GM18909 (cell line): ENCODE measurements around the gene IGSF23.
"Not testable (repeated sequence)": the region's sequence is repeated elsewhere in the genome, so short reads cannot be mapped to it uniquely, and the experiment has no call there.

Experiments used
- ATAC-seq: cut with Tn5 transposase; IDR thresholded peaks from one replicate; pipeline ENCODE4 v1.9.1; 2021; ENCODE audit warnings: mild to moderate bottlenecking; ENCODE audit not compliant: unreplicated experiment, poor library complexity

The IGSF23 gene

DNA sequence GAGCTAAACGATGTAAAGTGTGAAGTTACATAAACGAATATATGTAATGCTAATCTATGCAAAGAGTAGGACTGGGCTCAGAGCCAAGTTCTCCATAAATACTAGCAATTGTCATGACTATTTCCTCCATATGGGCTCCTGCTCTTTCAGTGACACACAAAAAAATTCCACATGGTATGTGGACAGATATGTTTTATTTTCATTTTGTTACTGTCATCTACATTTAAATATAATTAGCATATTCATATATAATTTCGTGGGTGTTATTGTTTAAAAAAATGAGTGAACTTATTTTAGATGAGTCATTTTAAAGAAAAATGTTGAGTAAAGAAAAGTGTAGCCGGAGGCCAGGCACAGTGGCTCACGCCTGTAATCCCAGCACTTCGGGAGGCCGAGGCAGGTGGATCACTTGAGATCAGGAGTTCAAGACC, 5.0 kb upstream of the IGSF23 start:
- no peak for ATAC-seq

DNA sequence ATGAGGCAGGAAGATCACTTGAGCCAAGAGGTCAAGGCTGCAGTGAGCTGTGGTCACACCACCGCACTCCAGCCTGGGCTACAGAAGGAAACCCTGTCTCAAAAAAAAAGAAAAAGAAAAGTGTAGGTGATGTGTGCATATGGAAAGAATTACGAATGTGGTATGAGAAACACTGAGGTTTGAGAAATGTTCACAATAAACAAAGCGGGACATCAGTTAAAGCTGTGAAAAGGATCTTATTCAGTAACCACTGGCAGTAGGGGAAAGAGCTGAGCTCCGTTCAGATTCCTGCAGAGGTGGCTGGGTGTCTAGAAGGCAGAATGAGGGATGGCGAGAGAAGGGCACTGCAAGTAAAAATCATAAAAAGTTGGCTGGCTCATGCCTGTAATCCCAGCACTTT, 4.1 kb upstream of the IGSF23 start:
- ATAC-seq = no peak

DNA sequence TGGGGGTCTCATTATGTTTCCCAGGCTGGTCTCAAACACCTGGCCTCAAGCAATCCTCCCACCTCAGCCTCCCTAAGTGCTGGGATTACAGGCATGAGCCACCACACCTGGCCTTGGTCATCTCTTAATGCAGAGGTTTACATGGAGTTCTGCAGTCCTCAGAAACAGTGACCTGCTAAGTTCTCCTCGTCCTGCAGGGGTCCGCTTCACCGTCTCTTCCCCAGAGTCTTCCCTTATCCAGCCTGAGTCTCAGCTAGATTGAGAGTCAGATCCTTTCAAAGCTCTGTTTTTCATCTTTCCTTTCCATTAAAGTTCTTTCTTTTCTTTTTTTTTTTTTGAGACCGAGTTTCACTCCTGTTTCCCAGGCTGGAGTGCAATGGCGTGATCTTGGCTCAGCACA, 2.9 kb upstream of the IGSF23 start:
- not testable (repeated sequence) for ATAC-seq

DNA sequence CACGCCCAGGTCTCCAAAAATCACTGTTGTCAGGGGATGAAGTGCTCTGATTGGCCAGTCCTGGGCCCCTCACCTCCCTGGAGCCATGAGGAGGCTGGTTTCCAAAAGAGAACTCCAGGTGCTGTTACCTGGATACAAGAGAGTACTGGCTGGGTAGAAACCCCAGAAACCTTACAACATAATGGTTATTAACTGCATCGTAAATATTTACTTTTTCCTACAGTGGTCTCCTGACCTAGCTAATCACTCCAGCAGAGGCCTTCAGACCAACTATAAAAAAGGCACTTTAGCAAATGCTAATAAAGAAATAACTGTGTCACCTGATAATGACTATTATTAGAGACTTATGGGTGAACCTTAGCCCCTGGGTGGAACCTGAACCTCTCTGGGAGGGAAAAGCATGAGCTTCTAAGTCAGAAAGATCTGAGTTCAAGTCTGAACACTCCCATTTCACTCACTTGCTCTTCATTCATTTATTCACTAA, 1.5 kb upstream of the IGSF23 start:
- ATAC-seq = no peak

DNA sequence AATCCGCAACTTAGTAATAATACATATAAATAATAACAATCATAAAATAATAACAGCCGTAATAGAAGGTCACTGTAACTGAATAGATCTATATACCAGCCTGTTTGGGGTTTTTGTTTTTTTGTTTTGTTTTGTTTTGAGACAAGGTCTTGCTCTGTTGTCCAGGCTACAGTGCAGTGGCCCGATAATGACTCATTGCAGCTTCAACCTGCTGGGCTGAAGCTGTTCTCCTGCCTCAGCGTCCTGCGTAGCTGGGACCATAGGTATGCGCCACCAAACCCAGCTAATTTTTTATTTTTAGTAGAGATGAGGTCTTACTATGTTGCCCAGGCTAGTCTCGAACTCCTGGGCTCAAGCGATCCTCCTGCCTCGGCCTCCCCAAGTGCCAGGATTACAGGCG, 950 bp downstream of the IGSF23 start:
- no peak for ATAC-seq

DNA sequence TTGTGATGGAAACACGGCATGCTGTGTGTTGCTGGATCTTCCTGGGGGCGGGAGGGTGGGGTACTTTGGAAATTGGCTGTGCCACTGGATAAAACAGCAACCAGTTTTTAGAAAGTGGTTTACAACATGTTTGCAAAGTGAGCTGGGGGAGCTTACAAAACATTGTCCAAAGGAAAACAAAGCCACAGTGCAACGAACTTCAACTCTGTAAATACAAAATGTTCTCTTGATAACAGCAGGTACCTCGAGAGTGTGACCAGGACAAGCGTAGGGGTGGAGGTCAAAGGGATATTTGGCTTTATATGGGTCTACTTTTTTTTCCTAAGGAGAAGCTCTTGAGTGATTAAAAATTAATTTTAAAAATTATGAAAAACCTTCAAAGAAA, 2.5 kb downstream of the IGSF23 start:
- no peak for ATAC-seq

DNA sequence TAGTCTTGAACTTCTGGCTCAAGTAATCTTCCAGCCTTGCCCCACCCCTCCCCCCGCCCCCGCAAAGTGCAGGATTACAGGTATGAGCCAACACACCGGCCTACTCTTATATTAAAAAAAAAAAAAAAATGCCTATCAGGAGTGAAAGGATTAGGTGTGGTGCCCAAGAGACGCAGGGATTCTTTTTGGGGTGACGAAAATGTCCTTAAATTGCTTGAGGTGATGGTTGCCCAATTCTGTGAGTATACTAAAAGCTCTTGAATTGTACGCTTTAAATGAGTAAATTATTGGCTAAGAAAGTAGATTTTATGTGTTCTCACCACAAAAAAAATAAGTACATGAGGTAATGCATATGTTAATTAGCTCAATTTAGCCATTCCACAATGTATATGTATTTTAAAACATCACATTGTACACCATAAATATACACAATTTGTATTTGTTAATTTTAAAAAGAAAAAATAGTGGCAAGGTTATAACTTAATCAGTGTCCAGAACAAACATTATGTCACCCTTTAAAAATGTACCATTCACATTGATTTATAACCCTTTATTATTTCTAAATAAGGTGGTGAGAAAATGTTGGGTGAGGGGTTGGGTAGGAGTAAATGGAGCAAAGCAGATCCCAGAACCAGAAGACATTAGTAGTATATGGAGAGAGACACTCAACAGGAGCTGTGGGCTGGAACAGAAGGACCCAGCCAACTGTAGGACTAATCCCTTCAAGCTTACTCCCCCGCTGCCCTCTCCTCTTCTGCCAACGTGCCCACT, 3.9 kb downstream of the IGSF23 start:
- ATAC-seq = no peak

DNA sequence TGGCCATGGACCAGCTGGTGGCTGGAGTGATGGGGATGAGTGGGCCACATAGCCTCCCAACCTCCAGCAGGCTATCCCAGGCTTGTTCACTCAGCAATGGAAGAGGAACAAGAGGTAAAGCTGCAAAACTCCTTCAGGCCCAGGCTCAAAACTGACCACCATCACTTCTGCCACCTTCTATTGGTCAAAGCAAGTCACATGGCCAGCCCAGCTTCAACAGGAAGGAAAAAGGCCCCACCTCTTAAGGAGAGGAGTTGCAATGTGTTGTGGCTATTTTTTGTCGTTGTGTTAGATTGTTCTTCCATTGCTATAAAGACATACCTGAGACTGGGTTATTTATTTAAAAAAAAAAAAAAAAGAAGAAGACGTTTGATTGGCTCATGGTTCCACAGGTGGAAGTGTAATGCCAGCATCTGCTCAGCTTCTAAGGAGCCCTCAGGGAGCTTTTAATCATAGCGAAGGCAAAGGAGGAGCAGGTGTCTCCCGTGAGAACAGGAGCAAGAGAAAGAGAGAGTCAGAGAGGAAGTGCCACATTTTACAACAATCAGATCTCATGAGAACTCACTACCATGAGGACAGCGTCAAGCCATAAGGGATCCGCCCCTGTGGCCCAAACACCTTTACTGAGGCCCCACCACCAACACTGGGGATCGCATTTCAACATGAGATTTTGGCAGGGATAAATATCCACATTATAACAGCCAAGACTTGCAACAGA, 5.4 kb downstream of the IGSF23 start:
- no peak for ATAC-seq

DNA sequence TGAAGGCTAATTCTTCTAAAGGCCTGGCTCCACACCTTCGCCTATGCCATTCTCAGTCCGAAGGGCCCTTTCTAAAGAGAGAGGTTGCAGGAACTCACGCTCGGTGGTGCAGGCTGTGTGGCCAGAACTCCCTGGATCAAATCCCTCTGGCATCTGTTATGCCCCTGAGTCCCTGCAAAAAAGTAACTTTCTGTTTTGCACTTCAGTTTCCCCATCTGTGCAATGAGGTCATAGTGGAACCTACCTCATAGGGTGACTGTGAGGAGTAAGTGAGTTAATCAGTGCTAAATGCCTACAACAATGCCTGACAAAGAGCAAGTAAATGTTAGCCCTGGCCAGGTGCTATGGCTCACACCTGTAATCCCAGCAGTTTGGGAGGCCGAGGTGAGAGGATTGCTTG, 7.3 kb downstream of the IGSF23 start:
- no peak for ATAC-seq

DNA sequence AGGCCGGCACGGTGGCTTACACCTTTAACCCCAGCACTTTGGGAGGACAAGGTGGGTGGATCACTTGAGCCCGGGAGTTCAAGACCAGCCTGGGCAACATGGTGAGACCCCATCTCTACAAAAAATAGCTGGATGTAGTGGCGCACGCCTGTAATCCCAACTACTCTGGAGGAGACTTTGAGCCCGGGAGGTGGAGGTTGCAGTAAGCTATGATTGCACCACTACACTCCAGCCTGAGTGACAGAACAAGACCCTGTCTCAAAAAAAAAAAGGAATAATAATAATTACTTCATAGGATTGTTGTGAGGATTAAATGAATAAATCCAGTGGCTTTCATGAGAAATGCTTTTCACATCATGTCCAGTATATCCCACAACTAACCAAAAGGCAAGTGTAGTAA, 8.0 kb downstream of the IGSF23 start:
- ATAC-seq = no peak

DNA sequence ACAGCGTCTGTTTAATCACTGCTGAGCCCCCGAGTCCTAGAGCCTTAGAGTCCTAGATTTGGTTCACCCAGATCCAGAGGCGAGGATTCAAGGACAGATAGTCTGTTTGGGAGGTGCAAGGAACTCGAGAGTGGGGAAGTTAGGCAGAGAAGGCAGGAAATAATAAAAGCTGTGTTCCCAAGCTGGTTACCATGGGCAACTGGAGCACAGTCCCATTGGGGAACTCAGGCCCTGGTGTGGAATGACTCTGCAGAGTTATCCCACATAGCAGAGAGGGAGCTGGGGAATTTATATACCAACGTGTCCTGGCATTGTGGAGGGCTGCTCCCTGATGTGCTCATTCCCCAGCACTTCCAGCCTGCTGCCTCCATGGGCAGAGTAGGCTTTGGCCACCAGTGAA, 9.7 kb downstream of the IGSF23 start:
- no peak for ATAC-seq

DNA sequence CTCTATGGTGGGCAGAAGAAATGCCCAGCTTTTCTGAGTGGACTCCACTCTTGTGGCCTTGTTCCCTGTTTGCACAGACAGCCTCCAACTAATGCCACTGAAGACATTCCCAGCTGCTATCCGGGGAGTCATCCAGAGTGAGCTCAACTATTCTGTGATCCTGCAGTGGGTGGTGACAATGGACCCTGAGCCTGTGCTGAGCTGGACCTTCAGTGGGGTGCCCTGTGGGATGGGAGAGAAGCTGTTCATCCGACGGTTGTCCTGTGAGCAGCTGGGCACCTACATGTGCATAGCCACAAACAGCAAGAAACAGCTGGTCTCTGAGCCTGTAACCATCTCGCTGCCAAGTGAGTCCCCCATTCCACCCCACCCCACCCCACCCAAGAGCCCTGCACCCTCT, 10.3 kb downstream of the IGSF23 start:
- no peak for ATAC-seq

DNA sequence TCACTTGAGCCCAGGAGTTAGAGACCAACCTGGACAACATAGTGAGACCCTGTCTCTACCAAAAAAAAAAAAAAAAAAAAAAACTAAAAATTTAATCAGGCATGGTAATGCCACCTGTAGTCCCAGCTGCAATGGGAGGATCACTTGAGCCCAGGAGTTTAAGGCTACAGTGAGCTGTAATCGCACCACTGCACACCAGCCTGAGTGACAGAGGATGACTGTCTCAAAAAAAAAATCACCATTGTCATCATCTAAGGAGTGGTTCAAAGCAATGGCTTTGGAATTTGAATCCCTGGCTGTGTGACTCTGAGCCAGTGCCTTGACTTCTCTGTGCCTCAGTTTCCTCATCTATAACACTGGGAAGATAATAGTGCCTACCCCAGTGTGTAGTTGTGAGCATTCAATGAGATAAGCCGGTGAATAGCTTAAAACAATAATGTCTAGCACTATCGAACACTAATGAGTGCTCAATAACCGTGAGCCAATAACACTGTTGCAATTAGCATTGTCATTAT, 11.5 kb downstream of the IGSF23 start:
- ATAC-seq = no peak

DNA sequence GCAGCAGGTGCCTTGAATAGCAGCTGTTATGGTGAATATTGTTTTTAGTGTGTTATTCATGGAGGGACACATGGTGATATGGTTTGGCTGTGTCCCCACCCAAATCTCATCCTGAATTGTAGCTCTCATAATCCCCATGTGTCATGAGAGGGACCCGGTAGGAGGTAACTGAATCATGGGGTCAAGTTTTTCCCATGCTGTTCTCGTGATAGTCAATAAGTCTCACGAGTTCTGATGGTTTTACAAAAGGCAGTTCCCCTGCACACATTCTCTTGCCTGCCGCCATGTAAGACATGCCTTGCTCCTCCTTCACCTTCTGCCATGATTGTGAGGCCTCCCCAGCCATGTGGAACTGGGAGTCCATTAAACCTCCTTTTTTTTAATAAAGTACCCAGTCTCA, 12.3 kb downstream of the IGSF23 start:
- ATAC-seq = not testable (repeated sequence)

DNA sequence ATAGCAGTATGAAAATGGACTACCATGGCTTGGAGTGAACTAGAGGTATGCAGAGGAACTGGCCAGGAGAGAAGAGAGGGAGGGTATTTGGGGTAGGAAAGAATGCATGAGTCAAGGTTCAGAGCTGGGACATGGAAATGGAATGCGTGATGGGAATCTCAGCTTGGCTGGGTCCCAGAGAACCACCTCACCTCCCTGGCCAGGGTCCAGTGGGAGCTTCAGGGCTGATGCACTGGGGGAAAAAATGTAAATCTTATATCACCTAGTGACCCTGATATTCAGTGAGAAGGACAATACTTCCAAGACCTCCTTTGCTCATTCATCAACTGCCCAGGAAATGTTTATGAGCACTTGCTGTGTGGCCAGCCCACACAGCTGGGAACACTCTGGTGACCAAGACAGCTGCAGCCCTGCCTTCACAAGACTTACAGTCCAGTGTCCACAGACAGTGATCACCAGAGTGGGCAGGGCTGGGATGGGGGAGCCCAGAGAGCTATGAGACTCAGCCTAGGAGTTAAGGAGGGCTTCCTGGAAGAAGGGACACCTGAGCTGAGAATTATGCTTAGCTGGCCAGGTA, 12.8 kb downstream of the IGSF23 start:
- no peak for ATAC-seq

DNA sequence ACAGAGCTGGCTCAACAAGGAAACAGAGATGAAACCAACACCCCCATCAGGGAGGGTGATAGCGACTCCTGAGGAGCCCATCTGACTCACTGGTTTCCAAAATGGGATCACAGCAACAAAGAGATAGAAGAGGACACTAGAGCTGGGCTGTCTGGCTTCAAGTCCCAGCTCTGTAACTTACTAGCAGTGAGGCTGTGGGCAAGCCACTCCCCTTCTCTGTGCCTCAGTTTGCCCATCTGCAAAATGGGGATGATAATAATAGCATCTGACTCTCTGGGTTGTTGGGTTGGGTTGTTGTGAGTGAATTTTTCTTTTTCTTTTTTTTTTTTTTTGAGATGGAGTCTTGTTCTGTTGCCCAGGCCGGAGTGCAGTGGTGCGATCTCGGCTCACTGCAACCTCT, 14.3 kb downstream of the IGSF23 start:
- no peak for ATAC-seq

DNA sequence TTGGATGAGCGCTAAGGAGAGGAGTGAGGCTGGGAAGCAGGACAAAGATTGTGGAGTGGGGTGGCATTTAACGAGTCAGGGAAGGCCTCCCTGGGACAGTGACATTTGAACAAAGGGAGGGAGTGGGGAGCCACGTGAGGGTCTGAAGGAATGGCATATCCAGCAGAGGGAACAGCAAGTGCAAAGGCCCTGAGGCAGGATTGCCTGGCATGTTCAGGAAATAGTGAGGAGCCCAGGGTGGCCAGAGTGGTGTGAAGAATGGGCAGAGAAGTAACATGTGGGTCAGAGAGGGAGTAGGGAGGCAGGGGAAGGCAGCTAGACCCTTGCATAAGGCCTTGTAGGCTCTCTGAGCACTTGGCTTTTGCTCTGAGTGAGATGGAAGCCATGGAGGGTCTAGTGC, 15.4 kb downstream of the IGSF23 start:
- ATAC-seq = no peak

DNA sequence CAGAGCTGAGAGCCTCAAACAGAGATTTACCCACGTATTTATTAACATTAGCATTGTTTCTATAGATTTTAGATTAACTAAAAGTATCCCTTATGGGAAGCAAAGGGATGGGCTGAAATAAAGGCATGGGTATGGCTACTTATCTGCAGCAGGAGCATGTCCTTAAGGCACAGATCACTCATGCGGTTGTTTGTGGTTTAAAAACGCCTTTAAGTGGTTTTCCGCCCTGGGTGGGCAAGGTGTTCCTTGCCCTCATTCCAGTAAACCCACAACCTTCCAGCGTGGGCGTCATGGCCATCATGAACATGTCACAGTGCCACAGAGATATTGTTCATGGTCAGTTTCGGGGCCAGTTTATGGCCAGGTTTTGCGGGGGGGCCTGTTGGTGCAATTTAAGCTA, 18.2 kb downstream of the IGSF23 start:
- not testable (repeated sequence) for ATAC-seq

DNA sequence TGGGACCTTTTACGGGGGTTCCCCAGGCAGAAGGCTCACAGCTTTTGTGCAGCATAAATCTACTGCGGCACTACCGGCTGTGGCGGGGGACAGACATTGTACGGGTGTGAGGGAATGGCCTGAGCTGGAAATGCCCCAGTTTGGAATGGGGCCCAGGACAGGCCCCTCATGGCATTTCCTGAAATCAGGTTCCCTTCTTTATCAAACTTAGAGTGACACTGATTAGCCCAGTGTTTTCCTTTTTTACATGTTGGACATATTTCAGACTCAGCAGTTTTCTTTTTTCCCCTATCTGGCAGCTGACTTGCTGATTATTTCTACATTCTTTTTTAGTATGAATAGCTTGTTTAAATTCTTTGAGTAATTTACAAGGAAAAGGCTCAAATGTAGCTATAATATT, 20.7 kb downstream of the IGSF23 start:
- not testable (repeated sequence) for ATAC-seq

DNA sequence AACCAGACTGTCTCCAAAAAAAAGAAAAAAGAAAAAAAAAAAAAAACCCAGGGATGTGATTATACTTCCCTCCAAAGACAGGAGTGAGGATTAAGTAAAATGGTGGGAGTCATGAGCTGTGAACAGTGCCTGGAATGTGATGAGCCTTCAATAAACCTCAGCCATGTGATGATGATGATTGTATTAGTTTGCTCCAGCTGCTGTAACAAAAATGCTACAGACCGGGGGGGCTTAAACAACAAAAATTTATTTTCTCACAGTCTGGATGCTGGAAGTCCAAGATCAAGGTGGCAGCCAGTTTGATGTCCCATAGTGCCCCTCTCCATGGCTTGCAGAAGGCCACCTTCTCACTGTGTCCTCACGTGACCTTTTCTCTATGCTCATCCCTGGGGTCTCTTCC, 21.4 kb downstream of the IGSF23 start:
- ATAC-seq = no peak
